PC-9 (cell line): ENCODE measurements around the gene RELL1. TPM values are rescaled to one million over a fixed set of nuclear protein-coding genes. Genes with fewer than 3 reads are reported as not detected.

Source experiments
- BruUV-seq: library from RNA; stranded (reverse); fragments of 400-500 nt; replicated peaks from 2 replicates; lab custom pipeline; 2021; lab: Mats Ljungman, UMichigan
- CTCF ChIA-PET: fragments of 300-600 bp; sonication (Branson Sonifier 250); formaldehyde crosslinking; loops from one replicate; lab custom pipeline; 2022; ENCODE audit warnings: antibody characterized with exemption; lab: Charles Lee
- POLR2A ChIA-PET: fragments of 300-600 bp; sonication (Branson Sonifier 250); formaldehyde crosslinking; loops from one replicate; lab custom pipeline; 2022; ENCODE audit warnings: antibody characterized with exemption; ENCODE audit not compliant: unreplicated experiment; lab: Charles Lee
- DNase-seq, 2 experiments: peaks; one replicate each; pipeline versions ENCODE4 v3.0.0 to v3.0.0-alpha.2; 2015 to 2022; ENCODE audit warnings: mixed read lengths in 1 of 2
- H2AFZ ChIP-seq: fragments of 200-600 bp; sonication (generic); 2 replicates; pipeline ENCODE4 v1.8.1; 2017; ENCODE audit warnings: antibody characterized with exemption
- H3F3A ChIP-seq: fragments of 200-600 bp; sonication (generic); 2 replicates; pipeline ENCODE4 v1.8.1; 2017; ENCODE audit warnings: antibody characterized with exemption, mild to moderate bottlenecking, low read depth; ENCODE audit not compliant: insufficient read depth
- H3K27ac ChIP-seq: fragments of 200-600 bp; sonication (generic); 2 replicates; pipeline ENCODE4 v1.6.1; 2016; ENCODE audit warnings: mixed run types
- H3K27me3 ChIP-seq: fragments of 200-600 bp; sonication (generic); 2 replicates; pipeline ENCODE4 v1.6.1; 2016; ENCODE audit warnings: low read depth, mixed run types; ENCODE audit not compliant: insufficient read depth
- H3K36me3 ChIP-seq: fragments of 200-600 bp; sonication (generic); 2 replicates; pipeline ENCODE4 v1.6.1; 2016; ENCODE audit warnings: low read depth, mixed run types
- H3K4me1 ChIP-seq: fragments of 200-600 bp; sonication (generic); replicated peaks from 2 replicates; pipeline ENCODE4 v1.6.1; 2016; ENCODE audit warnings: mixed run types; ENCODE audit not compliant: insufficient read depth
- H3K4me2 ChIP-seq: fragments of 200-600 bp; sonication (generic); 2 replicates; pipeline ENCODE4 v1.6.1; 2017; ENCODE audit warnings: mixed run types
- H3K4me3 ChIP-seq: fragments of 200-600 bp; sonication (generic); 2 replicates; pipeline ENCODE4 v1.6.1; 2016; ENCODE audit warnings: mixed run types
- H3K79me2 ChIP-seq: fragments of 200-600 bp; sonication (generic); 2 replicates; pipeline ENCODE4 v1.6.1; 2017; ENCODE audit warnings: low read depth, mixed run types
- H3K9me2 ChIP-seq: fragments of 200-600 bp; sonication (generic); 2 replicates; pipeline ENCODE4 v1.8.1; 2017; ENCODE audit warnings: mild to moderate bottlenecking; ENCODE audit not compliant: insufficient read depth
- H3K9me3 ChIP-seq: fragments of 200-600 bp; sonication (generic); 2 replicates; pipeline ENCODE4 v1.8.1; 2016; ENCODE audit warnings: low read depth; ENCODE audit not compliant: insufficient read depth
- H4K20me1 ChIP-seq: fragments of 200-600 bp; sonication (generic); 2 replicates; pipeline ENCODE4 v1.8.1; 2017; ENCODE audit not compliant: insufficient read depth
- EZH2 ChIP-seq: fragments of 200-600 bp; sonication (generic); IDR thresholded peaks from 2 replicates; pipeline ENCODE4 v1.8.0; 2017; ENCODE audit warnings: antibody characterized with exemption, low read depth
- intact Hi-C: fragments of 100-400 bp; cut with micrococcal nuclease; formaldehyde crosslinking; loops from one replicate; pipeline ENCODE4 v1.10.0; 2022; ENCODE audit not compliant: unreplicated experiment
- total RNA-seq: library from RNA; stranded (reverse); gene quantifications from 2 replicates; pipeline ENCODE4 v1.2.3, GENCODE V29; 2021
- TF ChIP-seq, protein P1 (sequence below): fragments of 200-600 bp; sonication (generic); conservative IDR thresholded peaks from 2 replicates; pipeline ENCODE4 v1.6.1; 2017; ENCODE audit warnings: mixed run types, antibody characterized with exemption, mild to moderate bottlenecking, moderate library complexity

The RELL1 gene
- total RNA-seq, 1 experiment from 2014 or later = 18.5 TPM

GRCh38 chr4:37594099-37594498, 92.1 kb downstream of the RELL1 start:
- Histone ChIP-seq H3K4me2 (no peak overlapping the region), H3K27ac (no peak overlapping the region), H2AFZ (no peak overlapping the region), H3K27me3 (no peaks in the 10 kb centered on the region), H3K36me3 (no peaks in the 10 kb centered on the region), H4K20me1 (no peaks in the 10 kb centered on the region), H3K9me2 (no peaks in the 10 kb centered on the region), H3K79me2 (no peaks in the 10 kb centered on the region), H3F3A (no peaks in the 10 kb centered on the region), H3K4me3 (no peak overlapping the region), H3K4me1 (no peaks in the 10 kb centered on the region), H3K9me3 (no peaks in the 10 kb centered on the region)
- no TSS peak for BruUV-seq
- CTCF ChIA-PET = no interaction called here
- POLR2A ChIA-PET = no interaction called here
- intact Hi-C loops = no loop called here
- no peak for TF ChIP-seq EZH2
- TF ChIP-seq, protein P1, sequence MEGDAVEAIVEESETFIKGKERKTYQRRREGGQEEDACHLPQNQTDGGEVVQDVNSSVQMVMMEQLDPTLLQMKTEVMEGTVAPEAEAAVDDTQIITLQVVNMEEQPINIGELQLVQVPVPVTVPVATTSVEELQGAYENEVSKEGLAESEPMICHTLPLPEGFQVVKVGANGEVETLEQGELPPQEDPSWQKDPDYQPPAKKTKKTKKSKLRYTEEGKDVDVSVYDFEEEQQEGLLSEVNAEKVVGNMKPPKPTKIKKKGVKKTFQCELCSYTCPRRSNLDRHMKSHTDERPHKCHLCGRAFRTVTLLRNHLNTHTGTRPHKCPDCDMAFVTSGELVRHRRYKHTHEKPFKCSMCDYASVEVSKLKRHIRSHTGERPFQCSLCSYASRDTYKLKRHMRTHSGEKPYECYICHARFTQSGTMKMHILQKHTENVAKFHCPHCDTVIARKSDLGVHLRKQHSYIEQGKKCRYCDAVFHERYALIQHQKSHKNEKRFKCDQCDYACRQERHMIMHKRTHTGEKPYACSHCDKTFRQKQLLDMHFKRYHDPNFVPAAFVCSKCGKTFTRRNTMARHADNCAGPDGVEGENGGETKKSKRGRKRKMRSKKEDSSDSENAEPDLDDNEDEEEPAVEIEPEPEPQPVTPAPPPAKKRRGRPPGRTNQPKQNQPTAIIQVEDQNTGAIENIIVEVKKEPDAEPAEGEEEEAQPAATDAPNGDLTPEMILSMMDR = no peak
- no peak for DNase-seq

- Histone ChIP-seq H3K27me3 (no peaks in the 10 kb centered on the region), H3K79me2 (no peaks in the 10 kb centered on the region), H3K4me3 (no peak overlapping the region), H3K36me3 (no peaks in the 10 kb centered on the region), H3K27ac (no peak overlapping the region), H3K4me1 (no peaks in the 10 kb centered on the region), H4K20me1 (no peaks in the 10 kb centered on the region), H3K4me2 (no peak overlapping the region), H3K9me3 (no peaks in the 10 kb centered on the region), H3F3A (no peaks in the 10 kb centered on the region), H3K9me2 (no peaks in the 10 kb centered on the region), H2AFZ (no peak overlapping the region)
- CTCF ChIA-PET = no interaction called here
- TF ChIP-seq EZH2 = no peak
- BruUV-seq = no TSS peak
- intact Hi-C loops = no loop called here
- no peak for DNase-seq
- POLR2A ChIA-PET = no interaction called here
These were observed 94.8 kb downstream of the RELL1 start for GRCh38 chr4:37591349-37591748.

DNA sequence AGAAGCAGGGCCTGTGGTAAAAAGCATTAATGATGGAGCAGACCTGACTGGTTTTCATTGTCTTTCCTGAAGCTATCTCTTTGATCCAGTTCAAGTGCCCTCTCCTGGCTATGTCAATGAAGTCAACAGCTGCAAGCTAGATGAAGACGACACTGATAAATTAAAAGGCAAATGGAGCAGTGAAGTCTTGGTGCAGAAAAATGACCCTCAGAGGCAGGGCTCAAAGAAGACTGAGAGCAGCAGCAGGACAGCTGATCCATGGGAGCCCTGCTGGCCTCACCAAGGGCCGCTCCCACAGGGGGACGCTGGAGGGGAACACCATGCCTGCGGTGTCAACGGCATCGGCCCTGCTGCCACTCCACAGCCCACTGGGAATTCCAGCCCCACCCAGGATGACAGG, 96.2 kb downstream of the RELL1 start:
- BruUV-seq = no TSS peak

GRCh38 chr4:37588150-37588549, 98.0 kb downstream of the RELL1 start:
- Histone ChIP-seq H4K20me1 (no peaks in the 10 kb centered on the region), H3K27ac (no peak overlapping the region), H3K36me3 (no peaks in the 10 kb centered on the region), H3K4me3 (no peak overlapping the region), H3K4me2 (no peak overlapping the region), H3K9me3 (no peaks in the 10 kb centered on the region), H3K27me3 (no peaks in the 10 kb centered on the region), H3F3A (no peaks in the 10 kb centered on the region), H3K4me1 (no peaks in the 10 kb centered on the region), H3K9me2 (no peaks in the 10 kb centered on the region), H2AFZ (no peak overlapping the region), H3K79me2 (no peaks in the 10 kb centered on the region)
- ChIA-PET CTCF (no interaction called here), POLR2A (no interaction called here)
- no peak for DNase-seq
- BruUV-seq = no TSS peak
- intact Hi-C loops = no loop called here
- TF ChIP-seq, protein P1 = no peak
- no peak for TF ChIP-seq EZH2

More for the DNA sequence above, 96.2 kb downstream of the RELL1 start:
- no peaks in the 10 kb centered on the region for H3K9me3 ChIP-seq
- intact Hi-C loops = no loop called here
- TF ChIP-seq, protein P1 = no peak
- ChIA-PET CTCF (no interaction called here), POLR2A (no interaction called here)
- H4K20me1 ChIP-seq = no peaks in the 10 kb centered on the region
- no peak for DNase-seq
- no peaks in the 10 kb centered on the region for H3K27me3 ChIP-seq
- H3F3A ChIP-seq = no peaks in the 10 kb centered on the region
- no peaks in the 10 kb centered on the region for H3K79me2 ChIP-seq
- no peaks in the 10 kb centered on the region for H3K9me2 ChIP-seq
- no peaks in the 10 kb centered on the region for H3K4me1 ChIP-seq
- no peak overlapping the region for H3K27ac ChIP-seq
- H2AFZ ChIP-seq = no peak overlapping the region
- H3K4me2 ChIP-seq = no peak overlapping the region
- no peak overlapping the region for H3K4me3 ChIP-seq
- H3K36me3 ChIP-seq = no peaks in the 10 kb centered on the region
